Choroid plexus epithelial cell (primary cell): ENCODE measurements around the gene PIGM.

Source experiments
- DNase-seq: peaks from one replicate; pipeline ENCODE4 v3.0.0-alpha.2; 2010; ENCODE audit warnings: low read depth
- H3K4me3 ChIP-seq: 2 replicates; pipeline ENCODE4 v1.5.1; 2011; ENCODE audit warnings: low read depth, mild to moderate bottlenecking, control low read depth, low read length, moderate library complexity
- TF ChIP-seq, protein P1 (sequence below): conservative IDR thresholded peaks from 2 replicates; pipeline ENCODE4 v1.5.1; 2011; ENCODE audit warnings: low read depth, mild to moderate bottlenecking, control low read depth, inconsistent platforms, low read length, moderate library complexity

PIGM gene

GRCh38 chr1:159978107-159978398 lies 53.7 kb downstream of the PIGM start:
- no peak overlapping the region for H3K4me3 ChIP-seq
- DNase-seq, result no peak

DNA sequence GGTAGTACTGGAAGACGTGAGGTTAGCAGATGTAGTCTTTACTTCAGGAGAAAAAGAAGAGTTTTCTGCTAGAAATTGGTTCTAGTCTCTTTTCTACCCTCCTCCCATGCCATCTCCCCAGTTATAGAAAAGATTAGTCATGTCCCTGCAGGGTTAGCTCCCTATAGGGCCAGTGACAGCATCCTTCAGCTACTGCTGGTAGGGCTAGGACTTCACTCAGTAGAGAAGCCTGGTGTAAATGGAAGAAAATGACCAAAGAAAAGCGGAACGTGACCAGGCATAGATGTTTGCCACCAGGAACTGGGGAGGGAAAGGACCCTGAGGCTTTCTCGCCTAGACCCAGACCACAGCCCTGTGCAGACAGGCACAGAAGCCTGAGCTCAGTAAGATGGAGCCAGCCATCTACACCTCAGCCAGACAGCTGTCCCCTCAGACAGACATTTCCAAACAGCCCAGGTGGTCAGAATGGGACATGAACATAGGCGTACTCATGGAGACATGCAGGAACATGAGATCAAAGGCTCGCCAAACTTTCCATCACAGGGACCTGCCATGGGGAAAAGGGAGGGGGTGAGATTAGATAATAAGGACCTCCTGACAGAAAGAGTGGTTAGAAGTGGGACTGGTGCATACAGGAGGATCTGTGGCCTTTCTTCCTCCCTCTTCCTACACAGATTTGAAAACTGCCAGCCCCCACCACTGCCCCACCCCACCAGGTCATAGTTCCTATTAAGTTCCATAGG lies 54.3 kb downstream of the PIGM start:
- DNase-seq, result no peak
- TF ChIP-seq, protein P1, sequence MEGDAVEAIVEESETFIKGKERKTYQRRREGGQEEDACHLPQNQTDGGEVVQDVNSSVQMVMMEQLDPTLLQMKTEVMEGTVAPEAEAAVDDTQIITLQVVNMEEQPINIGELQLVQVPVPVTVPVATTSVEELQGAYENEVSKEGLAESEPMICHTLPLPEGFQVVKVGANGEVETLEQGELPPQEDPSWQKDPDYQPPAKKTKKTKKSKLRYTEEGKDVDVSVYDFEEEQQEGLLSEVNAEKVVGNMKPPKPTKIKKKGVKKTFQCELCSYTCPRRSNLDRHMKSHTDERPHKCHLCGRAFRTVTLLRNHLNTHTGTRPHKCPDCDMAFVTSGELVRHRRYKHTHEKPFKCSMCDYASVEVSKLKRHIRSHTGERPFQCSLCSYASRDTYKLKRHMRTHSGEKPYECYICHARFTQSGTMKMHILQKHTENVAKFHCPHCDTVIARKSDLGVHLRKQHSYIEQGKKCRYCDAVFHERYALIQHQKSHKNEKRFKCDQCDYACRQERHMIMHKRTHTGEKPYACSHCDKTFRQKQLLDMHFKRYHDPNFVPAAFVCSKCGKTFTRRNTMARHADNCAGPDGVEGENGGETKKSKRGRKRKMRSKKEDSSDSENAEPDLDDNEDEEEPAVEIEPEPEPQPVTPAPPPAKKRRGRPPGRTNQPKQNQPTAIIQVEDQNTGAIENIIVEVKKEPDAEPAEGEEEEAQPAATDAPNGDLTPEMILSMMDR, result no peak
- no peak overlapping the region for H3K4me3 ChIP-seq

More at GRCh38 chr1:159978107-159978398, 53.7 kb downstream of the PIGM start:
- TF ChIP-seq, protein P1, result no peak
